GM12878 (cell line): ENCODE measurements around the gene HIF1AN. TPM values are rescaled to one million over a fixed set of nuclear protein-coding genes. Genes with fewer than 3 reads are reported as not detected.

Source experiments
- ATAC-seq: fragments of 200-7000 bp; cut with Tn5 transposase; 3 replicates; pipeline ENCODE4 v1.9.1; 2020; ENCODE audit warnings: mild to moderate bottlenecking, moderate library complexity
- BruUV-seq: library from RNA; stranded (reverse); fragments of 400-500 nt; replicated peaks from 2 replicates; lab custom pipeline; 2021; lab: Mats Ljungman, UMichigan
- CTCF ChIA-PET: fragments of 300-600 bp; sonication (Branson Sonifier 250); formaldehyde crosslinking; extraction: SDS; loops from one replicate; lab custom pipeline; 2021; ENCODE audit warnings: inconsistent platforms; lab: Yijun Ruan, JAX
- POLR2A ChIA-PET: fragments of 350-600 bp; formaldehyde crosslinking; extraction: SDS; loops from one replicate; lab custom pipeline; 2021; ENCODE audit warnings: inconsistent platforms; lab: Charles Lee
- RAD21 ChIA-PET: fragments of 300-600 bp; sonication (Branson Sonifier 250); formaldehyde crosslinking; loops from one replicate; lab custom pipeline; 2023; ENCODE audit warnings: antibody characterized with exemption; ENCODE audit not compliant: unreplicated experiment; lab: Charles Lee
- SMC1A ChIA-PET: fragments of 300-600 bp; sonication (Branson Sonifier 250); formaldehyde crosslinking; loops from one replicate; lab custom pipeline; 2023; ENCODE audit not compliant: unreplicated experiment, uncharacterized antibody; lab: Charles Lee
- DNase-seq: peaks from one replicate; pipeline ENCODE4 v3.0.0-alpha.2; 2011; ENCODE audit warnings: low read depth, low spot score
- FAIRE-seq: peaks from 3 replicates; lab custom pipeline; 2011; peaks lifted over from hg19 to GRCh38; lab: Jason Lieb, UNC
- H2AFZ ChIP-seq: 2 replicates; pipeline ENCODE4 v1.6.0; 2011; ENCODE audit warnings: low read depth, low read length, control low read depth; ENCODE audit not compliant: control insufficient read depth
- H3K27ac ChIP-seq: 2 replicates; pipeline ENCODE4 v1.5.1; 2011; ENCODE audit warnings: control low read depth; ENCODE audit not compliant: control insufficient read depth, insufficient read depth
- H3K27me3 ChIP-seq, 2 experiments: replicated peaks in 1 of 2; 2 replicates each; pipeline versions ENCODE4 v1.6.0 to v1.6.1; 2011; ENCODE audit warnings: low read length in 1 of 2; ENCODE audit not compliant: control insufficient read depth in 2 of 2, insufficient read depth in 2 of 2
- H3K36me3 ChIP-seq, 2 experiments: 2 replicates each; pipeline ENCODE4 v1.5.1; 2011; ENCODE audit warnings: low read length in 1 of 2; ENCODE audit not compliant: control insufficient read depth in 2 of 2, insufficient read depth in 2 of 2
- H3K4me1 ChIP-seq: 2 replicates; pipeline ENCODE4 v1.6.1; 2011; ENCODE audit warnings: mild to moderate bottlenecking, low read length, moderate library complexity, mixed read lengths; ENCODE audit not compliant: control insufficient read depth, insufficient read depth
- H3K4me2 ChIP-seq: 2 replicates; pipeline ENCODE4 v1.6.0; 2011; ENCODE audit warnings: control low read depth; ENCODE audit not compliant: control insufficient read depth, insufficient read depth
- H3K4me3 ChIP-seq: fragments of 200-600 bp; sonication (generic); 2 replicates; pipeline ENCODE4 v1.5.1; 2016
- H3K79me2 ChIP-seq: 2 replicates; pipeline ENCODE4 v1.6.0; 2011; ENCODE audit warnings: low read length; ENCODE audit not compliant: control insufficient read depth, insufficient read depth
- H3K9ac ChIP-seq: 2 replicates; pipeline ENCODE4 v1.8.0; 2011; ENCODE audit warnings: low read length, control low read depth, mixed read lengths; ENCODE audit not compliant: control insufficient read depth, insufficient read depth
- H3K9me3 ChIP-seq: replicated peaks from 3 replicates; pipeline ENCODE4 v1.5.1; 2011; ENCODE audit warnings: mild to moderate bottlenecking, low read length; ENCODE audit not compliant: control insufficient read depth, insufficient read depth
- H4K20me1 ChIP-seq: 2 replicates; pipeline ENCODE4 v1.6.0; 2011; ENCODE audit not compliant: control insufficient read depth, insufficient read depth
- BCL11A ChIP-seq: IDR thresholded peaks from 2 replicates; pipeline ENCODE4 v1.6.1; 2011; ENCODE audit warnings: low read depth, low read length
- CBX3 ChIP-seq: fragments of 200-600 bp; sonication (generic); IDR thresholded peaks from 2 replicates; pipeline ENCODE4 v1.6.1; 2016; ENCODE audit warnings: low read depth, borderline replicate concordance
- CHD1 ChIP-seq: IDR thresholded peaks from 2 replicates; pipeline ENCODE4 v1.6.1; 2012; ENCODE audit warnings: low read depth, low read length, improper control_type of control experiment
- CTCF ChIP-seq, 3 experiments: IDR thresholded peaks in 2 of 3; conservative IDR thresholded peaks in 1 of 3; 2 replicates each; pipeline ENCODE4 v1.5.1; 2011; ENCODE audit warnings: low read depth in 3 of 3, low read length in 3 of 3, mild to moderate bottlenecking in 3 of 3, control low read depth in 2 of 3, moderate library complexity in 2 of 3, inconsistent platforms in 1 of 3, mixed read lengths in 1 of 3; ENCODE audit not compliant: control insufficient read depth in 2 of 3, insufficient read depth in 1 of 3; ENCODE audit errors: extremely low read depth in 1 of 3
- ETV6 ChIP-seq, 2 experiments: fragments of 450-650 bp in 1 of 2; IDR thresholded peaks in 1 of 2; conservative IDR thresholded peaks in 1 of 2; 2 replicates each; pipeline ENCODE4 v1.6.1; 2014; ENCODE audit warnings: antibody characterized with exemption in 1 of 2, borderline replicate concordance in 1 of 2, low read depth in 1 of 2, mild to moderate bottlenecking in 1 of 2, moderate library complexity in 1 of 2
- MAX ChIP-seq: IDR thresholded peaks from 2 replicates; pipeline ENCODE4 v1.6.1; 2012; ENCODE audit warnings: low read depth, low read length, improper control_type of control experiment
- MXI1 ChIP-seq: fragments of 150-350 bp; IDR thresholded peaks from 2 replicates; pipeline ENCODE4 v1.6.1; 2011; ENCODE audit warnings: low read depth, mild to moderate bottlenecking, inconsistent platforms, low read length, improper control_type of control experiment
- PAX5 ChIP-seq: IDR thresholded peaks from 2 replicates; pipeline ENCODE4 v1.6.1; 2011; ENCODE audit warnings: low read depth, low read length, borderline replicate concordance
- RELA ChIP-seq: fragments of 450-650 bp; IDR thresholded peaks from 2 replicates; pipeline ENCODE4 v1.8.0; 2014; ENCODE audit warnings: borderline replicate concordance; ENCODE audit not compliant: partially characterized antibody
- RELB ChIP-seq: fragments of 450-650 bp; IDR thresholded peaks from 2 replicates; pipeline ENCODE4 v1.6.1; 2017; ENCODE audit warnings: low read depth, mild to moderate bottlenecking, moderate library complexity
- SIN3A ChIP-seq: IDR thresholded peaks from 2 replicates; pipeline ENCODE4 v1.6.1; 2012; ENCODE audit warnings: low read depth, low read length, improper control_type of control experiment
- SUZ12 ChIP-seq: fragments of 200-600 bp; sonication (generic); IDR thresholded peaks from one replicate; pipeline ENCODE4 v1.6.1; 2018; ENCODE audit warnings: antibody characterized with exemption, mild to moderate bottlenecking; ENCODE audit not compliant: unreplicated experiment
- TCF3 ChIP-seq: IDR thresholded peaks from 2 replicates; pipeline ENCODE4 v1.6.1; 2012; ENCODE audit warnings: low read depth, mild to moderate bottlenecking, low read length, borderline replicate concordance; ENCODE audit not compliant: insufficient read depth
- YBX1 ChIP-seq: fragments of 450-650 bp; IDR thresholded peaks from 2 replicates; pipeline ENCODE4 v1.6.1; 2016; ENCODE audit warnings: antibody characterized with exemption
- ZNF274 ChIP-seq: IDR thresholded peaks from one replicate; pipeline ENCODE4 v1.8.0; 2011; ENCODE audit not compliant: insufficient read length, insufficient read depth
- ZNF384 ChIP-seq: IDR thresholded peaks from 2 replicates; pipeline ENCODE4 v1.6.1; 2012; ENCODE audit warnings: low read depth, mild to moderate bottlenecking, low read length, improper control_type of control experiment, borderline replicate concordance
- ZSCAN29 ChIP-seq: fragments of 450-650 bp; IDR thresholded peaks from 2 replicates; pipeline ENCODE4 v1.6.1; 2017; ENCODE audit warnings: mild to moderate bottlenecking, moderate library complexity
- WGBS: methylation state at CpG from one replicate; pipeline ENCODE4 v1.1.6; 2016; ENCODE audit warnings: low lambda C conversion rate; ENCODE audit not compliant: insufficient replicate concordance, insufficient coverage; ENCODE audit errors: missing lambda C conversion rate; 5-methylcytosine and 5-hydroxymethylcytosine counted together
- in situ Hi-C: fragments of 300-500 bp; cut with MboI; formaldehyde crosslinking; loops from 9 replicates; pipeline ENCODE4 v1.14.3; 2018; ENCODE audit warnings: mixed read lengths
- intact Hi-C: fragments of 100-400 bp; cut with micrococcal nuclease; formaldehyde crosslinking; loops from one replicate; pipeline ENCODE4 v1.14.2; 2022; ENCODE audit not compliant: unreplicated experiment
- polyA plus RNA-seq, 11 experiments: library from polyadenylated mRNA; depleted of rRNA in 4 of 11; unstranded in 6 of 11; stranded (reverse) in 5 of 11; fragments of >200 nt; fragmentation: Nextera tagmentation in 4 of 11; fragmentation: Illumina TruSeq in 1 of 11; extraction: Ambion mirVana in 4 of 11; extraction: Trizol in 1 of 11; gene quantifications; 1 replicate in 1 of 11; 2 replicates in 10 of 11; pipeline versions ENCODE4 v1.2.1 to v1.2.3, GENCODE V29; 2011 to 2016; ENCODE audit warnings: inconsistent platforms in 2 of 11, missing spikeins in 2 of 11, low read depth in 1 of 11
- total RNA-seq, 4 experiments: library from RNA; depleted of rRNA in 3 of 4; stranded (reverse); fragments of >200 nt in 3 of 4; fragmentation: Illumina TruSeq in 1 of 4; extraction: Trizol in 1 of 4; gene quantifications; 2 replicates each; pipeline versions ENCODE4 v1.2.1 to v1.2.3, GENCODE V29; 2013 to 2021

HIF1AN gene
- total and polyA plus RNA-seq, 10 of the 15 experiments (the other 5 are each of a cell fraction or from before 2014, with no cell fraction given) = 1.9 to 37.2 (median 15.2) TPM

- intact Hi-C loops = no loop called here
- RAD21 ChIA-PET = interaction anchor here (1.1 to 2.4 kb wide), 2 partner anchors 10 to 96 kb away, joined by 4 to 11 read pairs; no protein-coding TSS in a partner anchor
- TF ChIP-seq RELB (no peak), YBX1 (no peak), ZNF274 (no peak), ZNF384 (no peak), MAX (no peak), TCF3 (no peak), RELA (no peak), ZSCAN29 (no peak), SUZ12 (no peak), MXI1 (no peak), CHD1 (no peak), BCL11A (no peak), ETV6 (conservative IDR thresholded peaks at IDR 0.05 in 1 of 2, IDR thresholded peaks at IDR 0.05 in 1 of 2; ENCODE audit: borderline replicate concordance in 1 of 2, low read depth in 1 of 2) (no peak), PAX5 (no peak), SIN3A (no peak), CTCF (IDR thresholded peaks at IDR 0.05 in 2 of 3, conservative IDR thresholded peaks at IDR 0.05 in 1 of 3; ENCODE audit: control insufficient read depth in 2 of 3, extremely low read depth in 1 of 3, insufficient read depth in 1 of 3, low read depth in 3 of 3, low read length in 3 of 3) (no peak), CBX3 (no peak)
Measured at GRCh38 chr10:100528123-100528886, 7.4 kb upstream of the HIF1AN start.

More at GRCh38 chr10:100528123-100528886, 7.4 kb upstream of the HIF1AN start:
- 0% methylated on average over 7 of the region's 7 CpGs for WGBS
- Histone ChIP-seq H3K79me2 (peaks cover 35% of the 10 kb centered on the region), H2AFZ (no peak overlapping the region; the same call in 1 of the 2 replicates), H3K36me3 (peaks cover 9 to 28% of the 10 kb centered on the region in 2 experiments), H4K20me1 (no peaks in the 10 kb centered on the region), H3K9ac (peak overlapping the region; percentile 98), H3K4me3 (peak overlapping the region; percentile 95), H3K4me1 (peaks cover 3% of the 10 kb centered on the region; the same call in 1 of the 2 replicates), H3K27me3 (no peaks in the 10 kb centered on the region), H3K27ac (peak overlapping the region; percentile 91), H3K9me3 (no peaks in the 10 kb centered on the region; the same call in 2 of the 3 replicates), H3K4me2 (peak overlapping the region; percentile 87)
- FAIRE-seq (peak; percentile 56), ATAC-seq (peak; percentile 45), DNase-seq (no peak)
- in situ Hi-C loops = no loop called here
- ChIA-PET CTCF (interaction anchor here (1.2 to 2.8 kb wide), 5 partner anchors 8 to 94 kb away, joined by 3 to 37 read pairs (median 7); partner anchors contain the start of gene HIF1AN), SMC1A (interaction anchor here (0.6 to 3.1 kb wide), 3 partner anchors 11 to 383 kb away, joined by 3 to 23 read pairs (median 5); no protein-coding TSS in a partner anchor), POLR2A (no interaction called here)
- TSS peak; percentile 70 for BruUV-seq
